WTC11 (cell line): ENCODE results near the gene GRK6. TPM values are rescaled to one million over a fixed set of nuclear protein-coding genes. Genes with fewer than 3 reads are reported as not detected.

Source experiments
- ATAC-seq: fragments of 200-7000 bp; cut with Tn5 transposase; 2 replicates; pipeline ENCODE4 v1.10.0; 2021; ENCODE audit warnings: mild to moderate bottlenecking, moderate library complexity
- CTCF ChIA-PET: fragments of 300-600 bp; sonication (Branson Sonifier 250); formaldehyde crosslinking; loops from one replicate; lab custom pipeline; 2021; ENCODE audit warnings: antibody characterized with exemption; lab: Charles Lee
- POLR2A ChIA-PET: fragments of 350-600 bp; sonication (Branson Sonifier 250); formaldehyde crosslinking; loops from one replicate; lab custom pipeline; 2021; ENCODE audit warnings: antibody characterized with exemption; lab: Charles Lee
- DNase-seq: peaks from one replicate; pipeline ENCODE4 v3.0.0; 2021; ENCODE audit warnings: low spot score
- H3K27ac Mint-ChIP-seq: 2 replicates; pipeline ENCODE4 v1.8.0; 2021; ENCODE audit warnings: mixed read lengths
- H3K27me3 Mint-ChIP-seq: 2 replicates; pipeline ENCODE4 v1.8.0; 2021; ENCODE audit warnings: low read depth, mild to moderate bottlenecking, moderate library complexity, mixed read lengths
- H3K36me3 Mint-ChIP-seq: 2 replicates; pipeline ENCODE4 v1.8.0; 2021; ENCODE audit warnings: mixed read lengths
- H3K4me1 Mint-ChIP-seq: 2 replicates; pipeline ENCODE4 v1.8.0; 2022; ENCODE audit warnings: mixed read lengths
- H3K4me3 Mint-ChIP-seq: 2 replicates; pipeline ENCODE4 v1.8.0; 2021; ENCODE audit warnings: mild to moderate bottlenecking, moderate library complexity, mixed read lengths
- H3K9me3 Mint-ChIP-seq: 2 replicates; pipeline ENCODE4 v1.8.0; 2021; ENCODE audit warnings: mixed read lengths
- ATF1 ChIP-seq: sonication (generic); formaldehyde crosslinking; IDR thresholded peaks from 2 replicates; pipeline ENCODE4 v1.8.1; 2023; ENCODE audit warnings: mild to moderate bottlenecking, moderate library complexity, missing genetic modification reagents
- CBFB ChIP-seq: sonication (generic); formaldehyde crosslinking; IDR thresholded peaks from 2 replicates; pipeline ENCODE4 v1.8.1; 2022; ENCODE audit warnings: mild to moderate bottlenecking, low read depth, missing genetic modification reagents
- CREB1 ChIP-seq: sonication (generic); formaldehyde crosslinking; IDR thresholded peaks from 2 replicates; pipeline ENCODE4 v1.8.0; 2023; ENCODE audit warnings: mild to moderate bottlenecking, missing genetic modification reagents
- CTCF ChIP-seq: fragments of 200-600 bp; IDR thresholded peaks from 2 replicates; pipeline ENCODE4 v1.8.0; 2022; ENCODE audit warnings: antibody characterized with exemption
- ERG ChIP-seq: fragments of 250-450 bp; sonication (Bioruptor Pico); IDR thresholded peaks from 2 replicates; pipeline ENCODE4 v1.8.0; 2021; ENCODE audit warnings: mild to moderate bottlenecking
- FOXK1 ChIP-seq: sonication (generic); formaldehyde crosslinking; IDR thresholded peaks from 2 replicates; pipeline ENCODE4 v1.8.0; 2022; ENCODE audit warnings: mild to moderate bottlenecking, moderate library complexity, missing genetic modification reagents
- FOXP1 ChIP-seq: sonication (generic); formaldehyde crosslinking; IDR thresholded peaks from 2 replicates; pipeline ENCODE4 v1.8.0; 2022; ENCODE audit warnings: missing genetic modification reagents, mild to moderate bottlenecking, moderate library complexity, borderline replicate concordance
- HMGA2 ChIP-seq: fragments of 250-450 bp; sonication (Bioruptor Pico); IDR thresholded peaks from 2 replicates; pipeline ENCODE4 v1.4.0; 2021; ENCODE audit warnings: mild to moderate bottlenecking, moderate library complexity
- JAZF1 ChIP-seq: fragments of 250-450 bp; sonication (Bioruptor Pico); IDR thresholded peaks from 2 replicates; pipeline ENCODE4 v1.9.0; 2021; ENCODE audit warnings: moderate library complexity, mild to moderate bottlenecking, inconsistent platforms
- MXD4 ChIP-seq: fragments of 250-450 bp; sonication (Bioruptor Pico); IDR thresholded peaks from 2 replicates; pipeline ENCODE4 v1.8.0; 2021; ENCODE audit warnings: mild to moderate bottlenecking, moderate library complexity, borderline replicate concordance
- NFATC4 ChIP-seq: fragments of 250-450 bp; sonication (Bioruptor Pico); IDR thresholded peaks from 2 replicates; pipeline ENCODE4 v1.9.0; 2021; ENCODE audit warnings: mild to moderate bottlenecking
- NFE2L1 ChIP-seq: sonication (generic); formaldehyde crosslinking; IDR thresholded peaks from 2 replicates; pipeline ENCODE4 v1.8.1; 2023; ENCODE audit warnings: missing genetic modification reagents
- NR1H2 ChIP-seq: sonication (generic); formaldehyde crosslinking; IDR thresholded peaks from 2 replicates; pipeline ENCODE4 v1.9.0; 2021; ENCODE audit warnings: mild to moderate bottlenecking, moderate library complexity, missing genetic modification reagents
- NR3C1 ChIP-seq: sonication (generic); formaldehyde crosslinking; conservative IDR thresholded peaks from 2 replicates; pipeline ENCODE4 v1.8.1; 2023; ENCODE audit warnings: low read depth, mild to moderate bottlenecking, missing genetic modification reagents
- PRDM15 ChIP-seq: sonication (generic); formaldehyde crosslinking; IDR thresholded peaks from 2 replicates; pipeline ENCODE4 v1.8.0; 2022; ENCODE audit warnings: missing genetic modification reagents
- PRRX2 ChIP-seq: fragments of 250-450 bp; sonication (Bioruptor Pico); IDR thresholded peaks from 2 replicates; pipeline ENCODE4 v1.8.0; 2021; ENCODE audit warnings: mild to moderate bottlenecking
- TCF7 ChIP-seq: sonication (generic); formaldehyde crosslinking; IDR thresholded peaks from 2 replicates; pipeline ENCODE4 v1.8.0; 2022; ENCODE audit warnings: mild to moderate bottlenecking, low read depth, missing genetic modification reagents, moderate library complexity
- ZNF138 ChIP-seq: sonication (generic); formaldehyde crosslinking; conservative IDR thresholded peaks from 2 replicates; pipeline ENCODE4 v1.8.1; 2022; ENCODE audit warnings: mild to moderate bottlenecking, moderate library complexity, missing genetic modification reagents
- ZNF219 ChIP-seq: sonication (generic); formaldehyde crosslinking; IDR thresholded peaks from 2 replicates; pipeline ENCODE4 v1.8.0; 2023; ENCODE audit warnings: missing genetic modification reagents, mild to moderate bottlenecking, borderline replicate concordance
- ZNF396 ChIP-seq: fragments of 250-450 bp; sonication (Bioruptor Pico); IDR thresholded peaks from 2 replicates; pipeline ENCODE4 v1.8.0; 2021; ENCODE audit warnings: mild to moderate bottlenecking, moderate library complexity, borderline replicate concordance
- total RNA-seq: library from RNA; stranded (reverse); gene quantifications from 3 replicates; pipeline ENCODE4 v1.2.3, GENCODE V29; 2021
- TF ChIP-seq, protein P1 (sequence below): sonication (generic); formaldehyde crosslinking; IDR thresholded peaks from 2 replicates; pipeline ENCODE4 v1.8.1; 2022; ENCODE audit warnings: missing genetic modification reagents, borderline replicate concordance
- TF ChIP-seq, protein P2 (sequence below): sonication (generic); formaldehyde crosslinking; IDR thresholded peaks from 2 replicates; pipeline ENCODE4 v1.8.0; 2022; ENCODE audit warnings: mild to moderate bottlenecking, missing genetic modification reagents
- TF ChIP-seq, protein P3 (sequence below): sonication (generic); formaldehyde crosslinking; IDR thresholded peaks from 2 replicates; pipeline ENCODE4 v1.8.1; 2022; ENCODE audit warnings: mild to moderate bottlenecking, missing genetic modification reagents, moderate library complexity, borderline replicate concordance
- TF ChIP-seq, protein P4 (sequence below): sonication (generic); formaldehyde crosslinking; IDR thresholded peaks from 2 replicates; pipeline ENCODE4 v1.8.1; 2023; ENCODE audit warnings: mild to moderate bottlenecking, missing genetic modification reagents, moderate library complexity

The GRK6 gene
- total RNA-seq, 1 experiment from 2014 or later, result 69.2 TPM

DNA sequence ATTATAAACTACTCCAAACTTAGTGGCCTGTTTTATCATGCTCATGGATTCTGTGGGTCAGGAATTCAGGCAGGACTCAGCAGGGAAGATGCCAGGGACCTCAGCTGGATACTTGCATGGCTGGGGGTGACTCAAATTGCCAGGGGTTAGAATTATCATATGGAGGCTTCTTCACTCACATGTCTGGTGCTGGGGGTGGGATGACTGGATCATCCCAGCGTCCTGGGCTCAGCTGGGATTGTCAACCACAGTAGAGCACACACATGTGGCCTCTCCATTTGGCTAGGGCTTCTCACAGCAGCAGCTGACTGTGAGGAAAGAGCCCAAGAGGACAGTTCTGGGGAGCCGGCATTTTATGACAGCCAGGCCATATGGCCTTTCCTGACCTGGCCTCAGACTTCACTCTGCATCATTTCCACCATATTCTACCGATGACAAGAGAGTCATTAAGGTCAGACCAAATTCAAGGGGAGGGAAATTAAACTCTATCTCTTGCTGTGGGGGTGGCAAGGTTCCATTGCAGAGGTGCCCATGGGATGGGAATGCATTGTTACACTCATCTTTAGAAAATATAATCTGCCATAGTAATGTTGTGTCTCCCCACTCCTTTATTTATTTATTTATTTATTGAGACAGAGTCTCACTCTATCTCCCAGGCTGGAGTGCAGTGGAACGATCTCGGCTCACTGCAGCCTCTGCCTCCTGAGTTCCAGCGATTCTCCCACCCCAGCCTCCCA, 5.2 kb upstream of the GRK6 start:
- no peak overlapping the region for H3K27ac Mint-ChIP-seq
- peaks cover 5% of the 10 kb centered on the region for H3K4me1 Mint-ChIP-seq
- DNase-seq, result no peak
- ATAC-seq, result no peak
- POLR2A ChIA-PET, result no interaction called here
- H3K9me3 Mint-ChIP-seq, result no peaks in the 10 kb centered on the region
- no peak for TF ChIP-seq JAZF1 (CRISPR knock-in tag)
- TF ChIP-seq ATF1 (CRISPR knock-in tag), result no peak
- no peak for TF ChIP-seq CTCF
- no peak for TF ChIP-seq PRRX2 (CRISPR knock-in tag)
- TF ChIP-seq NR3C1 (CRISPR knock-in tag), result no peak
- TF ChIP-seq, protein P1, sequence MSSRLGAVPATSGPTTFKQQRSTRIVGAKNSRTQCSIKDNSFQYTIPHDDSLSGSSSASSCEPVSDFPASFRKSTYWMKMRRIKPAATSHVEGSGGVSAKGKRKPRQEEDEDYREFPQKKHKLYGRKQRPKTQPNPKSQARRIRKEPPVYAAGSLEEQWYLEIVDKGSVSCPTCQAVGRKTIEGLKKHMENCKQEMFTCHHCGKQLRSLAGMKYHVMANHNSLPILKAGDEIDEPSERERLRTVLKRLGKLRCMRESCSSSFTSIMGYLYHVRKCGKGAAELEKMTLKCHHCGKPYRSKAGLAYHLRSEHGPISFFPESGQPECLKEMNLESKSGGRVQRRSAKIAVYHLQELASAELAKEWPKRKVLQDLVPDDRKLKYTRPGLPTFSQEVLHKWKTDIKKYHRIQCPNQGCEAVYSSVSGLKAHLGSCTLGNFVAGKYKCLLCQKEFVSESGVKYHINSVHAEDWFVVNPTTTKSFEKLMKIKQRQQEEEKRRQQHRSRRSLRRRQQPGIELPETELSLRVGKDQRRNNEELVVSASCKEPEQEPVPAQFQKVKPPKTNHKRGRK (CRISPR knock-in tag), result no peak
- TF ChIP-seq NR1H2 (CRISPR knock-in tag), result no peak
- TF ChIP-seq NFE2L1, result no peak
- no peak overlapping the region for H3K4me3 Mint-ChIP-seq
- CTCF ChIA-PET, result interaction anchor here (1.4 to 3.0 kb wide), 2 partner anchors 31 to 50 kb away, joined by 5 to 10 read pairs; no protein-coding TSS in a partner anchor
- H3K27me3 Mint-ChIP-seq, result peaks cover 13% of the 10 kb centered on the region
- H3K36me3 Mint-ChIP-seq, result no peaks in the 10 kb centered on the region

- ChIA-PET POLR2A (no interaction called here), CTCF (interaction anchor here (0.6 to 9.4 kb wide), 7 partner anchors 21 to 57 kb away, joined by 3 to 95 read pairs (median 3); partner anchors contain the start of gene PFN3)
- Mint-ChIP-seq H3K9me3 (no peaks in the 10 kb centered on the region), H3K36me3 (no peaks in the 10 kb centered on the region), H3K4me1 (peaks cover 12% of the 10 kb centered on the region), H3K4me3 (no peak overlapping the region), H3K27me3 (peaks cover 5% of the 10 kb centered on the region), H3K27ac (no peak overlapping the region)
- ATAC-seq (no peak), DNase-seq (no peak)
- TF ChIP-seq CREB1 (CRISPR knock-in tag), result no peak
- TF ChIP-seq, protein P2, sequence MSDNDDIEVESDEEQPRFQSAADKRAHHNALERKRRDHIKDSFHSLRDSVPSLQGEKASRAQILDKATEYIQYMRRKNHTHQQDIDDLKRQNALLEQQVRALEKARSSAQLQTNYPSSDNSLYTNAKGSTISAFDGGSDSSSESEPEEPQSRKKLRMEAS (CRISPR knock-in tag), result no peak
- no peak for TF ChIP-seq ZNF219 (CRISPR knock-in tag)
- TF ChIP-seq ZNF396, result no peak
- TF ChIP-seq NFATC4 (CRISPR knock-in tag), result no peak
- no peak for TF ChIP-seq MXD4
- no peak for TF ChIP-seq ZNF138 (CRISPR knock-in tag)
- no peak for TF ChIP-seq PRDM15
- TF ChIP-seq, protein P3, sequence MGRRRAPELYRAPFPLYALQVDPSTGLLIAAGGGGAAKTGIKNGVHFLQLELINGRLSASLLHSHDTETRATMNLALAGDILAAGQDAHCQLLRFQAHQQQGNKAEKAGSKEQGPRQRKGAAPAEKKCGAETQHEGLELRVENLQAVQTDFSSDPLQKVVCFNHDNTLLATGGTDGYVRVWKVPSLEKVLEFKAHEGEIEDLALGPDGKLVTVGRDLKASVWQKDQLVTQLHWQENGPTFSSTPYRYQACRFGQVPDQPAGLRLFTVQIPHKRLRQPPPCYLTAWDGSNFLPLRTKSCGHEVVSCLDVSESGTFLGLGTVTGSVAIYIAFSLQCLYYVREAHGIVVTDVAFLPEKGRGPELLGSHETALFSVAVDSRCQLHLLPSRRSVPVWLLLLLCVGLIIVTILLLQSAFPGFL (CRISPR knock-in tag), result no peak
- no peak for TF ChIP-seq FOXK1
- no peak for TF ChIP-seq CBFB (CRISPR knock-in tag)
- no peak for TF ChIP-seq TCF7
- no peak for TF ChIP-seq FOXP1 (CRISPR knock-in tag)
- TF ChIP-seq, protein P4, sequence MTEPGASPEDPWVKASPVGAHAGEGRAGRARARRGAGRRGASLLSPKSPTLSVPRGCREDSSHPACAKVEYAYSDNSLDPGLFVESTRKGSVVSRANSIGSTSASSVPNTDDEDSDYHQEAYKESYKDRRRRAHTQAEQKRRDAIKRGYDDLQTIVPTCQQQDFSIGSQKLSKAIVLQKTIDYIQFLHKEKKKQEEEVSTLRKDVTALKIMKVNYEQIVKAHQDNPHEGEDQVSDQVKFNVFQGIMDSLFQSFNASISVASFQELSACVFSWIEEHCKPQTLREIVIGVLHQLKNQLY (CRISPR knock-in tag), result no peak
- no peak for TF ChIP-seq ERG
- no peak for TF ChIP-seq HMGA2 (CRISPR knock-in tag)
Observed at GRCh38 chr5:177423671-177424070, 2.8 kb upstream of the GRK6 start.
